ENCODE data around the gene NIP7. TPM values are rescaled to one million over a fixed set of nuclear protein-coding genes. Genes with fewer than 3 reads are reported as not detected.

The NIP7 gene
- total and polyA plus RNA-seq, 8 donors: 0.89 to 18.9 (median 11.3) TPM; not detected in 1

- H3K27ac ChIP-seq: peak overlapping the region; percentile 79 to 96 (median 91)
- H3K36me3 ChIP-seq: peaks cover 34 to 72% (median 65%) of the 10 kb centered on the region in 4 donors
- peaks cover 33 to 86% (median 71%) of the 10 kb centered on the region in 4 donors for H3K4me1 ChIP-seq
- TF ChIP-seq CTCF (IDR thresholded peaks at IDR 0.05) (no peak), POLR2A (IDR thresholded peaks at IDR 0.05) (no peak), EP300 (IDR thresholded peaks at IDR 0.05) (no peak), POLR2AphosphoS5 (IDR thresholded peaks at IDR 0.05) (no peak)
- H3K9me3 ChIP-seq: no peaks in the 10 kb centered on the region
- WGBS, 5 donors: 5 to 36% (median 5%) methylated on average over 12 to 77 of the region's 77 CpGs
- intact Hi-C loops (cut with DNase I; ENCODE audit: low total_unique reads): no loop called here
- H3K27me3 ChIP-seq: no peaks in the 10 kb centered on the region
- peak in 1 of 2 donors; percentile 69 for DNase-seq
- H3K4me3 ChIP-seq: peak overlapping the region; percentile 82 to 99 (median 92)
Observed at GRCh38 chr16:69329369-69330285, 9.9 kb upstream of the NIP7 start.

GRCh38 chr16:69330286-69331109, 9.1 kb upstream of the NIP7 start, which contains the start of gene PDF:
TSS of gene PDF (minus strand) at chr16:69330588. CDS start at chr16:69330570, 18 bp downstream.
- Histone ChIP-seq H3K9me3 (no peaks in the 10 kb centered on the region), H3K27me3 (no peaks in the 10 kb centered on the region), H3K4me1 (peaks cover 33 to 82% (median 67%) of the 10 kb centered on the region in 4 donors), H3K27ac (peak within 1 kb of the TSS; percentile 91 to 96 (median 92)), H3K4me3 (peak within 1 kb of the TSS; percentile 82 to 99 (median 92)), H3K36me3 (peaks cover 34 to 72% (median 65%) of the 10 kb centered on the region in 4 donors)
- WGBS, 5 donors: 0 to 2% (median 1%) methylated on average over 8 to 93 of the region's 93 CpGs
- DNase-seq: peak; percentile 94 to 98
- TF ChIP-seq EP300 (IDR thresholded peaks at IDR 0.05) (no peak), POLR2AphosphoS5 (IDR thresholded peaks at IDR 0.05) (peak; percentile 86 to 98 (median 91)), CTCF (IDR thresholded peaks at IDR 0.05) (peak in 1 of 7 experiments; percentile 16), POLR2A (IDR thresholded peaks at IDR 0.05) (peak in 1 of 4 donors; percentile 25)
- intact Hi-C loops (cut with DNase I; ENCODE audit: low total_unique reads): no loop called here

GRCh38 chr16:69334696-69335095, 4.9 kb upstream of the NIP7 start:
- DNase-seq: no peak
- H3K4me3 ChIP-seq: no peak overlapping the region
- no peaks in the 10 kb centered on the region for H3K27me3 ChIP-seq
- no peaks in the 10 kb centered on the region for H3K9me3 ChIP-seq
- no peak overlapping the region for H3K27ac ChIP-seq
- WGBS, 5 donors: 90 to 96% (median 93%) methylated on average over 8 to 9 of the region's 9 CpGs
- H3K36me3 ChIP-seq: peaks cover 28 to 54% (median 53%) of the 10 kb centered on the region in 4 donors
- H3K4me1 ChIP-seq: peaks cover 18 to 65% (median 47%) of the 10 kb centered on the region in 4 donors
- intact Hi-C loops (cut with DNase I; ENCODE audit: low total_unique reads): no loop called here
- TF ChIP-seq CTCF (IDR thresholded peaks at IDR 0.05) (no peak), EP300 (IDR thresholded peaks at IDR 0.05) (no peak), POLR2A (IDR thresholded peaks at IDR 0.05) (no peak), POLR2AphosphoS5 (IDR thresholded peaks at IDR 0.05) (no peak)
